GM18870 (cell line): ENCODE results near the gene P2RY12.
"Not testable (repeated sequence)": the region's sequence is repeated elsewhere in the genome, so short reads cannot be mapped to it uniquely, and the experiment has no call there.

Experiments used
- ATAC-seq: cut with Tn5 transposase; IDR thresholded peaks from one replicate; pipeline ENCODE4 v1.9.1; 2021; ENCODE audit warnings: moderate library complexity; ENCODE audit not compliant: unreplicated experiment

Gene P2RY12

GRCh38 chr3:151393146-151393830, 8.7 kb upstream of the P2RY12 start:
- ATAC-seq, result no peak

GRCh38 chr3:151392191-151392590, 7.6 kb upstream of the P2RY12 start:
- ATAC-seq, result not testable (repeated sequence)

GRCh38 chr3:151391720-151392119, 7.2 kb upstream of the P2RY12 start:
- no peak for ATAC-seq

- no peak for ATAC-seq
These were observed 3.3 kb upstream of the P2RY12 start for GRCh38 chr3:151387842-151388241.

- ATAC-seq, result no peak
These were observed 2.9 kb upstream of the P2RY12 start for GRCh38 chr3:151387432-151387831.

GRCh38 chr3:151386056-151386455, 1.5 kb upstream of the P2RY12 start:
- no peak for ATAC-seq

- peak; percentile 47 for ATAC-seq
These were observed 597 bp downstream of the P2RY12 start for GRCh38 chr3:151383956-151384355.

GRCh38 chr3:151383111-151383510, 1.4 kb downstream of the P2RY12 start:
- no peak for ATAC-seq

- ATAC-seq, result peak; percentile 23
These were observed 1.9 kb downstream of the P2RY12 start for GRCh38 chr3:151382671-151383070.

- ATAC-seq, result no peak
These were observed 5.3 kb downstream of the P2RY12 start for GRCh38 chr3:151379083-151379734.

- ATAC-seq, result peak; percentile 41
These were observed 6.7 kb downstream of the P2RY12 start for GRCh38 chr3:151377768-151378385.

GRCh38 chr3:151372063-151372820, 12.3 kb downstream of the P2RY12 start:
- ATAC-seq, result no peak

GRCh38 chr3:151371526-151371925, 13.0 kb downstream of the P2RY12 start:
- ATAC-seq, result no peak

- no peak for ATAC-seq
These were observed 17.1 kb downstream of the P2RY12 start for GRCh38 chr3:151367448-151367847.

- ATAC-seq, result no peak
These were observed 17.6 kb downstream of the P2RY12 start for GRCh38 chr3:151366993-151367392.

- ATAC-seq, result no peak
These were observed 21.8 kb downstream of the P2RY12 start for GRCh38 chr3:151362751-151363174.

- ATAC-seq, result no peak
These were observed 27.1 kb downstream of the P2RY12 start for GRCh38 chr3:151357463-151357850.

- ATAC-seq, result no peak
These were observed 27.6 kb downstream of the P2RY12 start for GRCh38 chr3:151356794-151357462.

- no peak for ATAC-seq
These were observed 32.9 kb downstream of the P2RY12 start for GRCh38 chr3:151351648-151352047.

- ATAC-seq, result peak; percentile 70
These were observed 33.3 kb downstream of the P2RY12 start for GRCh38 chr3:151351219-151351618.

GRCh38 chr3:151350656-151351055, 33.9 kb downstream of the P2RY12 start:
- no peak for ATAC-seq
